ENCODE data around the gene SPCS1. TPM values are rescaled to one million over a fixed set of nuclear protein-coding genes. Genes with fewer than 3 reads are reported as not detected.

Gene SPCS1
- polyA plus RNA-seq, 1 of the 3 experiments (the other 2 are of a cell fraction), result 191 TPM

DNA sequence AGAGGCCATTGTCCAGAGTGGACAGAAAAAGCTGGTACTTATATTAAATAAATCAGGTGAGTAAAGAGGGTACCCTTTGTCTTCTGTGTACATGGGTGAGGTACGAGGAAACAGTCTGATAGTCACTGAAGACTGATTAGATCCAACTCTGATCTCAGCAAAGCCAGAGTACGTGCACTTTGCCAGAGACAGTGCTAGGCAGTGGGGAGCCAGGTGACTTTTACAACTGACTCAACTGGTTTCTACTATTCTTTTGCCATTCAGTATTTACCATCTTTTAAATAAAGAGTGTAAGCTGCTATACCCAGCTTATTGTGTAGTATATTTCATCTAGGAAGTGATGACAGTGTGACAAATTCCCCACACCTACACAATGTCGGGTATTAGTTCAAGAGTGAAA, 16.8 kb upstream of the SPCS1 start:
- ChIA-PET CTCF (interaction anchor here (1.4 kb wide), 1 partner anchor 16 kb away, joined by 3 read pairs; no protein-coding TSS in a partner anchor), POLR2A (interaction anchor here (1.3 kb wide), 1 partner anchor 8 kb away, joined by 5 read pairs; no protein-coding TSS in a partner anchor)
- Histone ChIP-seq H3K27me3 (ENCODE audit: insufficient read depth) (no peaks in the 10 kb centered on the region), H3K36me3 (replicated peaks in 1 of 2; ENCODE audit: control insufficient read depth in 1 of 2, insufficient read depth in 2 of 2, low read length in 1 of 2) (peaks cover 65 to 72% of the 10 kb centered on the region in 2 experiments), H3K79me2 (ENCODE audit: insufficient read depth) (peaks cover 72% of the 10 kb centered on the region), H3K9me2 (no peaks in the 10 kb centered on the region), H3K27ac (ENCODE audit: low read depth in 2 of 2, low read length in 1 of 2) (no peak overlapping the region), H4K20me1 (ENCODE audit: insufficient read depth) (no peaks in the 10 kb centered on the region), H3K4me3 (ENCODE audit: low read depth in 2 of 2, low read length in 1 of 2) (no peak overlapping the region), H3K9me3 (no peaks in the 10 kb centered on the region), H3F3A (replicated peaks; ENCODE audit: insufficient read depth) (peaks cover 34% of the 10 kb centered on the region), H3K4me2 (no peak overlapping the region), H2AFZ (ENCODE audit: low read depth) (no peak overlapping the region), H3K9ac (no peak overlapping the region), H3K4me1 (ENCODE audit: control insufficient read depth in 1 of 2, insufficient read depth in 2 of 2, low read depth in 1 of 2, low read length in 1 of 2) (peaks cover 5 to 13% of the 10 kb centered on the region in 2 experiments; a peak in 2 of 4 replicates)
- DNase-seq, result no peak
- 67% methylated on average over 3 of the region's 3 CpGs for WGBS (ENCODE audit: low lambda C conversion rate)
- no peak for TF ChIP-seq MXI1 (IDR thresholded peaks at IDR 0.05; ENCODE audit: low read depth, low read length)
- TF ChIP-seq MAX (IDR thresholded peaks at IDR 0.05; ENCODE audit: low read depth), result no peak
- no peak for TF ChIP-seq TCF12 (IDR thresholded peaks at IDR 0.05)
- TF ChIP-seq, protein P1, sequence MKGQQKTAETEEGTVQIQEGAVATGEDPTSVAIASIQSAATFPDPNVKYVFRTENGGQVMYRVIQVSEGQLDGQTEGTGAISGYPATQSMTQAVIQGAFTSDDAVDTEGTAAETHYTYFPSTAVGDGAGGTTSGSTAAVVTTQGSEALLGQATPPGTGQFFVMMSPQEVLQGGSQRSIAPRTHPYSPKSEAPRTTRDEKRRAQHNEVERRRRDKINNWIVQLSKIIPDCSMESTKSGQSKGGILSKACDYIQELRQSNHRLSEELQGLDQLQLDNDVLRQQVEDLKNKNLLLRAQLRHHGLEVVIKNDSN (IDR thresholded peaks at IDR 0.05; ENCODE audit: borderline replicate concordance, low read depth), result no peak
- TF ChIP-seq EZH2phosphoT487 (IDR thresholded peaks at IDR 0.05; ENCODE audit: borderline replicate concordance, low read depth), result no peak
- TF ChIP-seq FOXJ3 (CRISPR knock-in tag; IDR thresholded peaks at IDR 0.05), result no peak
- no peak for TF ChIP-seq RFX5 (IDR thresholded peaks at IDR 0.05; ENCODE audit: low read length)
- TF ChIP-seq, protein P2, sequence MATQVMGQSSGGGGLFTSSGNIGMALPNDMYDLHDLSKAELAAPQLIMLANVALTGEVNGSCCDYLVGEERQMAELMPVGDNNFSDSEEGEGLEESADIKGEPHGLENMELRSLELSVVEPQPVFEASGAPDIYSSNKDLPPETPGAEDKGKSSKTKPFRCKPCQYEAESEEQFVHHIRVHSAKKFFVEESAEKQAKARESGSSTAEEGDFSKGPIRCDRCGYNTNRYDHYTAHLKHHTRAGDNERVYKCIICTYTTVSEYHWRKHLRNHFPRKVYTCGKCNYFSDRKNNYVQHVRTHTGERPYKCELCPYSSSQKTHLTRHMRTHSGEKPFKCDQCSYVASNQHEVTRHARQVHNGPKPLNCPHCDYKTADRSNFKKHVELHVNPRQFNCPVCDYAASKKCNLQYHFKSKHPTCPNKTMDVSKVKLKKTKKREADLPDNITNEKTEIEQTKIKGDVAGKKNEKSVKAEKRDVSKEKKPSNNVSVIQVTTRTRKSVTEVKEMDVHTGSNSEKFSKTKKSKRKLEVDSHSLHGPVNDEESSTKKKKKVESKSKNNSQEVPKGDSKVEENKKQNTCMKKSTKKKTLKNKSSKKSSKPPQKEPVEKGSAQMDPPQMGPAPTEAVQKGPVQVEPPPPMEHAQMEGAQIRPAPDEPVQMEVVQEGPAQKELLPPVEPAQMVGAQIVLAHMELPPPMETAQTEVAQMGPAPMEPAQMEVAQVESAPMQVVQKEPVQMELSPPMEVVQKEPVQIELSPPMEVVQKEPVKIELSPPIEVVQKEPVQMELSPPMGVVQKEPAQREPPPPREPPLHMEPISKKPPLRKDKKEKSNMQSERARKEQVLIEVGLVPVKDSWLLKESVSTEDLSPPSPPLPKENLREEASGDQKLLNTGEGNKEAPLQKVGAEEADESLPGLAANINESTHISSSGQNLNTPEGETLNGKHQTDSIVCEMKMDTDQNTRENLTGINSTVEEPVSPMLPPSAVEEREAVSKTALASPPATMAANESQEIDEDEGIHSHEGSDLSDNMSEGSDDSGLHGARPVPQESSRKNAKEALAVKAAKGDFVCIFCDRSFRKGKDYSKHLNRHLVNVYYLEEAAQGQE (IDR thresholded peaks at IDR 0.05; ENCODE audit: low read depth, low read length), result no peak
- TF ChIP-seq MEF2A (IDR thresholded peaks at IDR 0.05; ENCODE audit: borderline replicate concordance, low read depth), result no peak
- no peak for TF ChIP-seq RAD21 (IDR thresholded peaks at IDR 0.05; ENCODE audit: low read length)
- no peak for TF ChIP-seq USF2 (IDR thresholded peaks at IDR 0.05; ENCODE audit: borderline replicate concordance, low read depth, low read length)
- no peak for TF ChIP-seq ELF1 (IDR thresholded peaks at IDR 0.05)
- no peak for TF ChIP-seq JUND (IDR thresholded peaks at IDR 0.05)
